NCI-H748 (cell line): Measurements from ENCODE around the gene TIMM50.

Experiments used
- DNase-seq: peaks from one replicate; lab custom pipeline; 2025; ENCODE audit not compliant: unreplicated experiment; lab: John Stamatoyannopoulos, UW

Gene TIMM50

DNA sequence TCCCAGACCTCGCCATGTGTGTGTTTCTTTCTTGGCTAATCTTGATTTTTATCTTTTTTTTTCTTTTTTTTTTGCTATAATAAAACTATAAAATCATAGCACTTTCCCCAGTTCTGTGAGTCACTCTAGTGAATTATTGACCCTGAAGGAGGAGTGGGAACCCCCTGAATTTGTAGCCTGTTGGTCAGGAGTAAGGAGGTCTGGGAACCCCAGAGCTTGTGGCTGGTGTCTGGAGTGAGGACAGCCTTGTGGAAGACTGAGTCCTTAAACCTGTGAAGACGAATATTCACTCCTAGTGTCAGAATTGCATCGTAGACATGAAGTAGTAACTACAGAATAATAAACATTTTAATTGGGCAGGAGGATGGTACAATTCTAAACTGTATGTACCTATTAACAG, 44.6 kb downstream of the TIMM50 start:
- DNase-seq: no peak

DNA sequence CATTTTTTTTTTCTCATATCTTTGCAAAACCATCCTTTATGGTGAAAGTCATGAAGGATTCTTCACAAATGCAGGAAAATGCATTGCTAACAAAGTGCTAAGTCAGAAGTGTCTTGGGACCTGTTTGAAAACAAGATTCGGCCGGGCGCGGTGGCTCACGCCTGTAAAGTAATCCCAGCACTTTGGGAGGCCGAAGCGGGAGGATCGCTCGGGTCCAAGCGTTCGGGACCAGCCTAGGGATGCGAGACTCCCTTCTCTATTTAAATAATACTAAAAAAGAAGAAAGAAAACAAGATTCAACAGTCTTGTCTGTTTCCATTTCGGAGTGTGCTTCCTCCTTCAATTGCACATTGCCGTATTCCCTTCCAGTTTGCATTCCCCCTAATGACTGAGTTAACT, 51.2 kb downstream of the TIMM50 start:
- no peak for DNase-seq

DNA sequence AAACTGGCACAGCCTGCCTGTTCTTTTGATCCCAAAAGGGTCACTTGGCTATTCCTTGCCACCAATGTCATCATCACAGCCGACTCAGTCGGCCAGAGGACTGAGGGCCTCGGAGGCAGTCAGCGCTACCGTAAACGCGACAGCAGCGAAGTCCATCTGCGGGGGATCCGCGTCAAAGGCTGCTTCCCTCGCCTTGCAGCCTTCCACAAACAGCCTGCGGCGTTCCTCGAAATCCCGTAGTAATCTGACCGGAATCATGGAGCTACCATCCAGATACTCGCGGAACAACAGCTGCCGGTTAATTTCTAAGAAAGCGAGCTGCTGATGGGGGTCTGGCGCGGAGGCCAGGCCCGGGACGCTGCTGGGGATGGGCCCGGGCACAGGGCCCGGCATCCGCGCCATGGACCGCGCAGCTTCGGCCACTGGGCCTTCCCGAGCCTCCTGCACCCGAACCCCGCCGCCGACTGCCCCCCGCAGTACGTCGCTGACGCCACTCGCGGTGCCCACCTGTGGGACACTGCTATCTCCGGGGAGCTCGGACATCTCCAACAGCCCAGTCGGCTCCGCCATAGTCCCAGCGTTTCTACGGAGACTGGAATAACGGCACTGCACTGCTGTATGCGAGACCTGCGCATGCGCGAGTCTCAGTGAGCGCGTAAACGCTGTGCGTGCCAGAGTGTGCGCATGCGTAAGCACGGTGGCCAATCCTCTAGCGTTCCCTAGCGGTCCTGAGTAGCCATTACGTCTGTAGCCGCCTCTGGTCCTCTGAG, 51.8 kb downstream of the TIMM50 start, which contains the start of gene EID2B:
EID2B (minus strand) TSS at position 620 of the 770 bp plus-strand sequence; CDS start at position 570, 50 bp downstream.
- peak; percentile 98 for DNase-seq

DNA sequence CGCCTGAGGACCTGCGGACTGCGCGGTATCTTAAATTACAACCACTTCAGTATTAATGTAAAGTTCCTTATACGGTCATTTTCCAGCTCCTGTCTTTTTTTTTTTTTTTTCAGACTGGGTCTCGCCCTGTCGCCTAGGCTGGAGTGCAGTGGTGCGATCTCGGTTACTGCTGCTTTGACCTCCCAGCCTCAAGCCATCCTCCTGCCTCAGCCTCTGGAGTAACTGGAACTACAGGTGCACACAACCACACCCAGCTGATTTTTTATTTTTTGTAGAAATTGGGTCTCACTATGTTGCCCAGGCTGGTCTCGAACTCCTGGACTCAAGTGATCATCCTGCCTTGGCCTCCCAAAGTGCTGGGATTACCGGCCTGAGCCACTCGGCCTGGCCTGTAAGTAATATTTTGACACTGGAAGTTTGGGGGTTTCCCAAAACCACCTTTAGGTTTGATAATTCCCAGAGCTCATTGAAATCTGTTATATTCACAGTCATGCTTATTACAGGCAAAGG, 52.4 kb downstream of the TIMM50 start:
- no peak for DNase-seq

DNA sequence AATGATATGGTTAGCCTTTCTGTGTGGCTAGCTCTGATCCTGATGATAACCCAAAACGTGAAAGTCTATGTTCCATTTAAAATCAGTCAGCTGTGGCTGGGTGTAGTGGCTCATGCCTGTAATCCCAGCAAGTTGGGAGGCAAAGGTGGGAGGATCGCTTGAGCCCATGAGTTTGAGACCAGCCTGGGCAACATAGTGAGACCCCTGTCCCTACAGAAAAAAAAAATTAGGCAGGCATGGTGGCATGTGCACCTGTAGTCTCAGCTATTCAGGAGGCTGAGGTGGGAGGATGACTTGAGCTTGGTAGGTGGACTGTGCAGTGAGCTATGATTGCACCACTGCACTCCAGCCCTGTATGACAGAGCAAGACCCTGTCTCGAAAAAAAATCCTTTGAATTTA, 53.2 kb downstream of the TIMM50 start:
- no peak for DNase-seq

DNA sequence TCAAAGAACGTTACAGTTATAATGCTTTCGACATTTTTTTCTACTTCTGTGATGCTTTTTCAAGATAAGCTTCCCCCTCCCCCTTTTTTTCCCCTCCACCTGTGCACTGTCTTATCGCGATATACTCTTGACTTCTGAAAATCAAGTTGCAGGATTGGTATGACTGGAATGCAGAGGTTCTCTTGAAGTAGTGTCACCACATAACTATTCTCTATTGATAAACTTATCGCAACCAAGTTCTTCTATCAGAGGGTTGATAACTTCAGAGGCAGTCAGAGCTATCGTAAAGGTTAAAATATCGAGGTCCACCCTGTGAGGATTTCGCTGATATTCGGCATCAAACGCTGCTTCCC, 58.5 kb downstream of the TIMM50 start:
- no peak for DNase-seq

DNA sequence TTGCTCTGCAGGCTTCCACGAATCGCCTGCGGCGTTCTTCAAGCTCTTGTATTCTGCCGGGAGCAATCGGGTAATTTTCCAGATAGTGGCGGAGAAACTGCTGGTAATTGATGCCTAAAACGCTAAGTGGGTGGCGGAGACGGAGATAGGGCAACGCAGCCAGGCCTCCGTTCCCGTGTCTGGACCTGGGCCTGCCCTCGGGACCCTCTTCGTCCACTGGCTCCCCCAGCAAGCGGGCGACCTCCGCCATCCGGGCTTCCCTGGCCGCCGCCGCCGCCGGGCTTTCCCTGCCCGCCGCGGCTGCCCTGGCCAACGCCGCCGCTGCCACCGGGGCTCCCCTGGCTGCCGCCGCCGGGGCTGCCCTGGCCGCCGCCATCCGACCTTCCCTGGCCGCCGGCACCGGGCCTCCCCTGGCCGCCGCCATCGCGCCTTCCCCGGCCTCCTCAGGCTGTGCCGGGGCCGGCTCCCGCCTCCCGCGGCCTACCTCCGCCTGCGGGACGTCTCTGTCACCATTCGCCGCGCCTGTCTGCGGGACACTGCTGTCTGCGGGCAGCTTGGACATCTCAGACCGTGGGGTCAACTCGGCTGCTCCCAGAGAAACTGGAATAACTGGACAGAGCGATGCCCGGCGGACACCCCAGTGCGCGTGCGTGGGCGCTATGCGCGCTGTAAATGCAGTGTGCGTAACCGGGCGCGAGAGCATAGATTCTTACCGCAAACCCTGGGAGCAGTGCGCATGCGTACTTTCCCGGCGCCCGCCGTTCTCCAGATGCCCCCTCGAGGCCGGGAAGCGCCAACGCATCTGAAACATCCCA, 59.1 kb downstream of the TIMM50 start, which contains the start of gene EID2:
EID2 (minus strand) TSS at position 644 of the 815 bp plus-strand sequence; CDS start at position 562, 82 bp downstream.
- peak; percentile 97 for DNase-seq

DNA sequence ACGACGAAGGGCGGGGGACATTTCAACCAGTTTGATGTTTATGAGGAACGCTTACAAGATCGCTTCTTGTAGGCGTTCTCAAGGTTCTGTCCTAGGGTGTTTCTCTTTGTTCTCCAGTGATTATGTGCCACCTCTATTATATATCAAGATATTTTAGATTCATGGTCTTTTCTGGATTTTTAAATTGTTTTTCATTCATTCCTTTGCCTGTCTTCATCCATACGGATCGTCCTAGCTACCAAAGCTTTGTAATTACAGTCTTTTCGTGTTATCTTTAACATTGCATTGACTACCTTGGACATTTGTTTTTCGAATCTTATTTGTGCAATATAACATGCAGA, 59.7 kb downstream of the TIMM50 start:
- DNase-seq: no peak
